CD4-positive, alpha-beta T cell treated with Interleukin-12 subunit alpha and Interleukin-12 subunit beta, for 1 hour (primary cell): Measurements from ENCODE around the gene TMEM30B.

ENCODE experiments used
- DNase-seq: peaks from one replicate; pipeline ENCODE4 v3.0.0-alpha.2; 2020

The TMEM30B gene

DNA sequence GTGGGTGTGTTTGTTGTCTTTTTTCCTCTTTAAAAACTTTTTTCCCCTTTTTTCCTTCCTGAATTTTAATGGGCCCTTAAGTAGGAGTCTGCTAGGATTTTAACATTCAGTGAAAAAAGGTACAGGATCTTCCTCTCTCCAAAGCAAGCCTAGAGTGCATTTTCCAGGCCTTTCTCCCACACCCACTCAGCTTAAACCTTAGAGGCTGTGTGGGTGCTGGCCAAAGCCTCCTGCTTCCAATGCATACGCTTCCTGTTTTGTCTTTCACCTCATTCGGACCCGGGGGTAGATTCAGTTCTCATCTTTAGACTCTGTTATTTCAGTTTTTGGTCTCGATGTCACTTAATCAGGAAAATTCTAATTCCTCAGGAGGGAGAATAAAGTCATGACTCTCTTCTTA, 51.2 kb downstream of the TMEM30B start:
- DNase-seq: no peak

GRCh38 chr14:61229475-61229888, 51.7 kb downstream of the TMEM30B start:
- DNase-seq: no peak

DNA sequence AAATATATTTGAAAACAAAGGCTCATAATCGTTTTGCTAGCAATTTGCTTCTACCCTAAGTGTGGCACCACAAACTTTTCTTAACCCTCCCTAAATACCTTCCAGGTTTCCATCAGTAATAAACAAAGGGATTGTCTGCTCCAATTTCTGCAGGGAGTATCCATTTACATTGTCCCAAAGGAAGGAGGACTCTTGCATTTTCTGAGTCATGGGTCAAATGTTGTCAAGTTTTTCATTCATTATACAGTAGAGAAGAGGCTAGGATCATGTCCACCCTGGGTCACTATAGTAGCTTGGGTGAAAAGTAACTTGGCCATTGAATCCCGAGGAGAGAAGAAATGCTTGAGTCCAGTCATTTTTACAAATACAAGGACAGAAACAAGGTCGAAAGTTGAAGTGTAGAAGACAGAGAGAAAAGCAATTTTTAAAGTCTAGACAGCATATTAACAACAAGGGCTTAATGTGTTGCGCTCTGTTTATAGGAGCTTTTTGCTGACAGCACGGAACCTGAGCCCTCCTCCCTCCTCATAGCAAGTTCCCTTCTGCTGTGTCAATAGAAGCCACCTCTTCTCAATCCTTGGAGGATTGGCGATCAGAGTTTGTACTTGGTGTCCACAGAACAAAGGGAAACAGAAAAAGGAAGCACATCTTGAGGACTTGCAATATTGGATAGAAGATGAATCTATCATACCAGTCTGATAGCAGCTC, 53.1 kb downstream of the TMEM30B start:
- DNase-seq: no peak
